ENCODE data around the gene SH2D4B.

SH2D4B gene

DNA sequence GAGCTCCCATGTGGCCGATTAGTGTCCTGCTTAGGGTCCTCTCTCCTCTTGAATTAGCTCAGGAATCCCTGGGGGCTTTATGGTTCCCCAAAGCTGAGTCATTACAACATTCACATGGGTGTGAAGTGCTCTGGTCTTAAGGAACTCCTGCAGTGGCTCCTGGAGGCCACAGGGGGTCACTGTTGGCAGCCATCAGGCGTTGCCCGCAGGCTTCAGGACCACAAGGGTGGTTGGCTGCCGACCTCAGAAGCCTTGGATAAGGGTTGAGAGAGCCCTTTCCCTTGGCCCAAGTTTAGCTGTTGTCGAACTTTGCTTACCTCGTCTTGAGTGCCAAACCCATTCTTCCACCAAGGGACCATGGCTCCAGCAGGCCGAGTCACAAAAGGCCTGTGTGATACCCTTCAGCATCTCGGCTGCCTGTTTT lies 61.7 kb downstream of the SH2D4B start:
- DNase-seq (ENCODE audit: low read depth in 1 of 2, low spot score in 1 of 2): peak in 1 of 2 experiments; percentile 64
- TF ChIP-seq JUND (IDR thresholded peaks at IDR 0.05; ENCODE audit: low read depth): no peak
- in situ Hi-C loops (cut with HindIII; ENCODE audit: low pct_unique_long_range_greater_than_20kb, low sequenced_read_pairs): no loop called here

DNA sequence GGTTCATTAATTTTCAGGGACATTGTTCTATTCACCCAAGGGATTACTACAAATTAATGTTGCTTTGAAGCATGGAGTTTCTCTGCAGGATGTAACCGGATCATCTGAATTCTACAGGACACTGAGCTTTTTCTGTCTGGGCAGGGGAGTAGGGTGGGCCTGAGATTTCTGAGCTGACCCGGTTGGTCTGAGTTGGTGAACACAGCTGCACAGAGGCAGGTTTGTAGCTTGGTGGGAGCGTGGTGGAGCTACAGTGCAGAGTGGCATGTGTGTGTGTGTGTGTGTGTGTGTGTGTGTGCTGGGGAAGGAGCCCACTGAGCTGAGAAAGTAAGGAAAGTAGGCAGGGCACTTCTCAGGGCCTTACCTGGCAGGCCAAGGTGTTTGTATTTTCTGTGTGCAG lies 62.6 kb downstream of the SH2D4B start:
- TF ChIP-seq JUND (IDR thresholded peaks at IDR 0.05; ENCODE audit: low read depth): no peak
- no peak for DNase-seq (ENCODE audit: low read depth in 1 of 2, low spot score in 1 of 2)
- in situ Hi-C loops (cut with HindIII; ENCODE audit: low pct_unique_long_range_greater_than_20kb, low sequenced_read_pairs): no loop called here

DNA sequence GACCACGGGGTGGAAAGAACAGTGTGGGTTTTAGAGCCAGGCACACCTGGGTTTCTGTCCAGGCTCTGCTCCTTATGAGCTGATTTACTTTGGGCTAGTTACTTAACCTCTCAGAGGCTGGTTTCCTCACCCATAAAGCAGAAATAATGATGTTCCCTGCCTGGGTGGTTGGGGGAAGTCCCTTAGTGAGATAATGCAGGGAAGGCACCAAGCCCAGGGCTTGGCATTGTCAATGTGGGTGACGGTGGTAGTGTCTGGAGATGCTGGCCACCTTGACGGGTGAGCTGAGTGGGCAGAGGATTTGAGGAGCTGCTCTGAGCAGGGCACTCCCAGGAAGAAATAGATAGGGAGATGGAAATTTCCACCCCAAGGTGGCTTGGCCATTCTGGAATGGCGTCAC lies 65.2 kb downstream of the SH2D4B start:
- in situ Hi-C loops (cut with HindIII; ENCODE audit: low pct_unique_long_range_greater_than_20kb, low sequenced_read_pairs): no loop called here
- no peak for DNase-seq (ENCODE audit: low read depth in 1 of 2, low spot score in 1 of 2)
- TF ChIP-seq JUND (IDR thresholded peaks at IDR 0.05; ENCODE audit: low read depth): no peak

DNA sequence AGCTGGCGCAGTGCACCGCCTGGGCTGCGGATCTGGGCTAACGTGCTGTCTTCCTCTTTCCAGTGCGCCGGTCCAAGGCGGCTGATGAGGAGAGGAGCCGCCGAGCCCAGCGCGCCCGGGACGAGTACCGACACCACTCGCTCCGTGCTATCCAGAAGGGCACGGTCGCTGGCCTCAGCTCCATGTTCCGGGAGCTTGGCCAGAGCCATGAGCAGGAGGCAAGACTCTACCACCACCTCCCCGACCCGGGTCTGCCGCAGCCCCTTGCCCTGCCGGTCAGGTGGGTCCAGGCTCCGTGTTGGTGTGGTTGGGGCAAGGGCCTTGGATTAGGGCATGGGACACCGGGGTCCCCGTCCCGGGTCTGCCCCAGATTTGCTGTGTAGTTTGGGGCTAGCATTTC lies 65.8 kb downstream of the SH2D4B start:
- no peak for DNase-seq (ENCODE audit: low read depth in 1 of 2, low spot score in 1 of 2)
- in situ Hi-C loops (cut with HindIII; ENCODE audit: low pct_unique_long_range_greater_than_20kb, low sequenced_read_pairs): no loop called here
- no peak for TF ChIP-seq JUND (IDR thresholded peaks at IDR 0.05; ENCODE audit: low read depth)

DNA sequence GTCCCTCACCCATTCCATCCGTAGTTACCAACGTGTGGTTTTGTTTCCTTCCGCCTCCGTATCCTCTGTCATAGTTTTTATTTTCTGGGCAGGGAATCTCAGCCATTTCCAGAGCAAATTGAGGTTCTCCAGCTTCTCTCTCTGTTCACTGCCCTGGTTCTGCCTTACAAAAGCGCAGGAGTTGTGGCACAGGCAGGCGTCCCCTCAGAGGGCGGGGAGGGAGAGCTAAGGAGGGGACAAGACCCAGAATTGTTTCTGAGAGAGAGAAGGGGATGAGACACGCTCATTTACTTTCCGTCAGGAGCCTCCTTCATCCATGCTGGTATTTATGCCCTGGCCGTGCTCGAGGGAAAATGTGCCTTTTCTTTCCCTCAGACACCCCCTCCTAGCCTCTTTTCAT lies 71.0 kb downstream of the SH2D4B start:
- TF ChIP-seq JUND (IDR thresholded peaks at IDR 0.05; ENCODE audit: low read depth): no peak
- DNase-seq (ENCODE audit: low read depth in 1 of 2, low spot score in 1 of 2): no peak

DNA sequence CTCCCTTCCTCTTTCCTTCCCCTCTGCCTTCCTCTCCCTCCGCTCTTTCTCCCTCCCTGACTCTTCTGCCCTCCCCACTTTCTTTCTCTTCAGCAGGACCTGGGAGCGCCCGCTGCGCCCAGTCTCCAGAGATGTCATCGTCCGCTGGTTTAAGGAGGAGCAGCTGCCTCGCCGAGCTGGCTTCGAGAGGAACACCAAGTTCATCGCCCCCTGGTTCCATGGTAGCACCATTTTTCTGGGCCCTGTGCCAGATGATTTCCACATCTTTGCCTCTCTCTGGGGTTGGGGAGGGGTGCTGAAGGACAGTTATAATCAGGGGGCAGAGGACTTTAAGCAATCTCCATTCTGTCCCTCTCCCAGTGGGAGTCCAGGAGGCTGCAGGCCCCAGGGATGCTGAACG lies 71.6 kb downstream of the SH2D4B start:
- no peak for DNase-seq (ENCODE audit: low read depth in 1 of 2, low spot score in 1 of 2)
- no peak for TF ChIP-seq JUND (IDR thresholded peaks at IDR 0.05; ENCODE audit: low read depth)
- in situ Hi-C loops (cut with HindIII; ENCODE audit: low pct_unique_long_range_greater_than_20kb, low sequenced_read_pairs): no loop called here

More for the DNA sequence above, 71.0 kb downstream of the SH2D4B start:
- in situ Hi-C loops (cut with HindIII; ENCODE audit: low pct_unique_long_range_greater_than_20kb, low sequenced_read_pairs): no loop called here

DNA sequence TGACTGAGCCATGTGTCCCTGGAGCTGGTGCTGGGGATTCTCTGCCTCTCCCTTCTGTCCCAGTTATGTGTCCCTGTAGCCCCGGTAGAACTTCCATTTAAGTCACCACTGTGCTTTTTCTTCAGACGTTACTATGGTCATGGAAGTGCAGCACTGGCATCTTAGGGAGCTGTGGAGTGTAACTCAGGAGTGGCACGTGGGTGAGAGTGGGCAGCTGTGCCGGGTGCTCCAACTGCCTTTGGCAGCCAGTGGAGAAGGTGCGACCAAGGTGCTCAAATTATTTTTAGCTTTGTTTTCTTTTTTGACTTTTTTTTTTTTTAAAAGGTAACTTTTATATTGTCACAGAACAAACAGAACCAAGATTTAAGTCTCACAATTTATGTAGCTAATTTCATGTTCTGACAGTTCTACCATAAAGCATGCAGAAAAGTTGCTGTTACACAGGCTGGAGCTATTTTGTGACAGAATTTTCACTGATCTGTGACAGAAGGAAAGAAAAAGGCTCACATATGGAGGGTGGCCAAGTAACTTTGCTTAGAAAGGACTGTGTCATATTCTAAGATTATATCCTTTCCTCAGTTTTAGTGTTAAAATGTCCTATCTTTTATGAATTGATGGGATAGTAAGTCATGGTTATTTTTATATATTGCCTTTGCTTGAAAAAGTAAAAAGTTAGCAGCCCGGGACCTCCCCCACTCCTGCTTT lies 73.9 kb downstream of the SH2D4B start:
- no peak for TF ChIP-seq JUND (IDR thresholded peaks at IDR 0.05; ENCODE audit: low read depth)
- in situ Hi-C loops (cut with HindIII; ENCODE audit: low pct_unique_long_range_greater_than_20kb, low sequenced_read_pairs): no loop called here
- no peak for DNase-seq (ENCODE audit: low read depth in 1 of 2, low spot score in 1 of 2)

DNA sequence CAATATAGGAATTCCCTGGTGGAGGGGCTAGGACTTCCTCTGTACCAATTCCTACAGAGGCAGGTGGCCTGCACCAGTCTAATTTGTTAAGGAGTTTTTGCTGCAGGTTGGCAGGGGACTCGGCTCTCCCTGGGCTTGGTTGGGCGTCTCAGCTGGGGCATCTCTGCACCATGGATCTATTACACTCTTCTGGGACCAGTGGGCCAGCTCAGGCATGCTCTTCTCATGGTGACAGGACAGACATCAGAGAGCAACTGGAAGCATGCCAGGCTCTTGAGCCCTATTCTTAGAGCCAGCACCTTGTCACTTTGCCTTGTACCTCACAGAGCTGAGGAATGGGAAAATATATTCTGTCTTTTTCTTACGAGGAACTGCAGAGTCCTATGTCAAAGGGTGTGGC lies 74.6 kb downstream of the SH2D4B start:
- no peak for TF ChIP-seq JUND (IDR thresholded peaks at IDR 0.05; ENCODE audit: low read depth)
- in situ Hi-C loops (cut with HindIII; ENCODE audit: low pct_unique_long_range_greater_than_20kb, low sequenced_read_pairs): no loop called here
- no peak for DNase-seq (ENCODE audit: low read depth in 1 of 2, low spot score in 1 of 2)

DNA sequence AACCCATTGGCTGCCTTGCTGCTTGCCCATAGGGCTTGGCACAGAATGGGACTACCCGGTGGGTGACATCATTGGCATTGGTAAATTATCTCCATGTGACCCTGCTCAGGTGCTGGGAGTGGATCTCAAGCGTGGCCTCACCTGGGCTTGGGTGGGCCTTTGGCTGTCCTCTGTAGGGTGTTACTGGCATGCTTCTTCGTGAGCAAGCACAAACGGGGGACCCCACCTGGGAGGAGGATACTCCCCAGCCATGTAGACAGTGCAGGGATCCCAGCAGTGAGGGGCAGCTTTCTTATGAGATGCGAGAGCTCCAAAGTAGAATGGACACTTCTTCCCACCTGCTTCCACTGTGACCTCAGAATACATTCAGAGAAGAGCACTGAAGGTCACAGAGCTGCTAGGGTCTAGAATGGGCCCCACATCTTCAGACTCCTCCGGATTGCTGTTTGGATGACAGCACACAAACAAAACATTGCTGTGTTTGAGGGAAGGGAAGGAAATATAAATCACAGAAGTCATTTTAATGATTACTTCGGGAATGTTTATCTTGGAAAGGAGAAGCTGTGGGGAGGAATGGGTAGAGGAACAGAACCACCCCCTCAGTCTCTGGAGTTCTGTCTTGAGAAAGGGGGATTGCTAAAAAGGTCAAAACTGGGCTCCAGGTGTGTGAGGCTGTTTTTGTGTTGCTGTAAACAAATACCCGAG lies 75.9 kb downstream of the SH2D4B start:
- in situ Hi-C loops (cut with HindIII; ENCODE audit: low pct_unique_long_range_greater_than_20kb, low sequenced_read_pairs): no loop called here
- DNase-seq (ENCODE audit: low read depth in 1 of 2, low spot score in 1 of 2): peak in 1 of 2 experiments; percentile 19
- TF ChIP-seq JUND (IDR thresholded peaks at IDR 0.05; ENCODE audit: low read depth): no peak

DNA sequence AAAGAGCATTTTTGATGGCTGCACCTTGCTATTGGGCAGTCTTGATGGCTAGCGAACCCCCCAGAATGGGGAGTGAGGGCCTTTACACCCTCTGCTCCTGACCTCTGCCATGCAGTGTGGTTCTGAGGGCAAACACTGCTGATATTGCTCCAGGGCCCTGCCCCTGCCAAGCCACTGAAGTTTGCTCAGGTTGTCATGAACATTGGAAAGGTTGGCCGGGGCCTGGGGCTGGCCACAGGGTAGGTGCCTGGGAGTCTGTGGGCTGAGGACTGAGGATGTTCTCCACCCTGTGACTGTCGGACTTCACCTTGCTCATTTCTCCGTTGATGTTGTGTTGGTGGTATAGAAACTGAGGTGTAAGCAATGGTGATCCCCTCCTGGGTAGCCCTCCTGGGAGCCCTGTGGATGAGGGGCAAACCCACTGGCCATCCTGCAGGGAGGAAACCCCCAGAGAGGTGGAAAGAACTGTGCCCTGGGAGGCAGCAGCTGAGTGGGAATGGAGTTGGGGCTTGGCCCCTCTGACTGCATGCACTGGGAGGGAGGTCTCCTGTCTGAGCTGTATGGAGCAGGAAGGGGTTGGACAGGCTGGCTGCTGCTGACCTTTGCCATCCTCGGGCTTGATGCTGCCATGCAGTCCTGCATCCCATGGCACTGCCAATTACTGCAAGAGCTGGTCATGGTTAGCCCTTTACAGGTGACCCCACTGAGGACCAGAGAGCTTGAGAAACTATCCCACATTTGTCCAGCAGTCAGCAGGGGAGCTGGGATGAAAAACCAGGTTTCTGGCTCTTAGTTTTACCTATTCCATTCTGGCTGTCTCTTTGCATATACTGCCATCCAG lies 77.1 kb downstream of the SH2D4B start:
- DNase-seq (ENCODE audit: low read depth in 1 of 2, low spot score in 1 of 2): no peak
- in situ Hi-C loops (cut with HindIII; ENCODE audit: low pct_unique_long_range_greater_than_20kb, low sequenced_read_pairs): no loop called here
- no peak for TF ChIP-seq JUND (IDR thresholded peaks at IDR 0.05; ENCODE audit: low read depth)

DNA sequence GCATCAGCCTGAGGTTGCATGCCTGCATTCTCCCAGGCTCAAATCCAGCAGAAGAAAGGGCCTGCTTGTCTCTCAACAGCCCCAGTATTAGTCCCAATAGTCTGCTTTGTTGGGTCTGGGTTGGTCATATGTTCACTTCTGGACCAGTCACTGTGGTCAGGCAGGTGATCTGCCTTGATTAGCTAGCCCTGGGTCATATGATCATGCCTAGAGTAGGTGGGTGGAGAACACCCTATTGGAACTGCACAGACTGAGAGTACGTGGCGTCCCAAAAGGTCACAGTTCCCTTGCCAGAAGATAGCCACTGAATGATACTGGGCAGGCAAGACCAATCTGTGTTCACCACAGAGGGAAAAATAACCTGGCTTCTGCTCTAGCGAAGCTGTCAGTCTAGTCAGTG lies 80.1 kb downstream of the SH2D4B start:
- no peak for DNase-seq (ENCODE audit: low read depth in 1 of 2, low spot score in 1 of 2)
- in situ Hi-C loops (cut with HindIII; ENCODE audit: low pct_unique_long_range_greater_than_20kb, low sequenced_read_pairs): no loop called here
- TF ChIP-seq JUND (IDR thresholded peaks at IDR 0.05; ENCODE audit: low read depth): no peak

DNA sequence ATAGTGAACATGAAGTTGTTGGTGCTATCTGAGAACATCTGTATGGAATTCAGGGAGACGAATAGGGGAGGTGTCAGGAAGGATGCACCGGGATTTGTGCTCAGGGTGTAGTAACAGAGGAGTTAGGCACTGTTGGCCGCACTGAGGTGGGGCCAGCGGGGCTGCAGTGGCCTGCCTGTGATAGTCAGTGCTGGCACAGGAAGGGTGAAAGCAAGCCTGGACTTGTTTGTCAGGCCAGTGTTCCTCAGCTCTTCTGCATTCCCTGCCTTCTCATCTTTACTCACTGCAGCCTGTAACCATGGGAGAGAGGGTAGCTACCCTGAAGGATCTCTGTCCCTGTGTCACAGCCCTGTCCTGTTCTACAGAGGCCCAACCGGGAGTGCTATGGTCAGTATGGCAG lies 81.3 kb downstream of the SH2D4B start:
- in situ Hi-C loops (cut with HindIII; ENCODE audit: low pct_unique_long_range_greater_than_20kb, low sequenced_read_pairs): no loop called here
- no peak for TF ChIP-seq JUND (IDR thresholded peaks at IDR 0.05; ENCODE audit: low read depth)
- DNase-seq (ENCODE audit: low read depth in 1 of 2, low spot score in 1 of 2): no peak

DNA sequence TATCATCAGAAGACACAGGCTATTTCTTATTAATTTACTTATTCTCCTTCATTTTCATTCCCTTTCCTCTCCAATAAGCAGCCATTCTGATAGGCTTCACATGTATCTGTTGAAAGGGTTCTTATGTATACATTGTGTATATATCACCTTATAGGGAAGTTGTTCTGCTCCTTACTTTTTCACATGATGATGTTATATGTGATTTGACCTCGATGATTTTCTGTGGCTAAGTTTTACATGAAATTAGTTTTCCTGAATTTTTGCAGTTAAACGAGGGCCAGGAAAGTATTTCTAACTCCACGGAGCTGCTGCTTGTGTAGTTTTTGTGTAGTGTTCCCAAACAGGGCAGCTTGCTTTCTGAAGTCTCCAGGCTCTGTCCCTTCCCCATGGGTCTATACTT lies 84.5 kb downstream of the SH2D4B start:
- no peak for DNase-seq (ENCODE audit: low read depth in 1 of 2, low spot score in 1 of 2)
- in situ Hi-C loops (cut with HindIII; ENCODE audit: low pct_unique_long_range_greater_than_20kb, low sequenced_read_pairs): no loop called here
- no peak for TF ChIP-seq JUND (IDR thresholded peaks at IDR 0.05; ENCODE audit: low read depth)
